A673 (cell line): ENCODE measurements around the gene TLR5. TPM values are rescaled to one million over a fixed set of nuclear protein-coding genes. Genes with fewer than 3 reads are reported as not detected.
"Not testable (repeated sequence)": the region's sequence is repeated elsewhere in the genome, so short reads cannot be mapped to it uniquely, and the experiment has no call there.

Experiments
- BruUV-seq: library from RNA; stranded (reverse); fragments of 400-500 nt; replicated peaks from 2 replicates; lab custom pipeline; 2021; lab: Mats Ljungman, UMichigan
- CTCF ChIA-PET: fragments of 300-600 bp; sonication (Branson Sonifier 250); formaldehyde crosslinking; loops from one replicate; lab custom pipeline; 2022; ENCODE audit warnings: antibody characterized with exemption; lab: Charles Lee
- POLR2A ChIA-PET: fragments of 300-600 bp; sonication (Branson Sonifier 250); formaldehyde crosslinking; loops from one replicate; lab custom pipeline; 2022; ENCODE audit warnings: antibody characterized with exemption; ENCODE audit not compliant: low non-redundant PET; lab: Charles Lee
- DNase-seq: peaks from one replicate; pipeline ENCODE4 v3.0.0-alpha.2; 2015; ENCODE audit warnings: low spot score
- H3K27ac ChIP-seq: fragments of 200-600 bp; sonication (generic); 2 replicates; pipeline ENCODE4 v1.5.1; 2016; ENCODE audit warnings: mixed run types, low read depth, mild to moderate bottlenecking, mixed read lengths, antibody characterized with exemption, low read length; ENCODE audit not compliant: poor library complexity, severe bottlenecking
- H3K27me3 ChIP-seq: fragments of 200-600 bp; sonication (generic); replicated peaks from 2 replicates; pipeline ENCODE4 v1.6.1; 2017; ENCODE audit warnings: mixed run types, low read depth, mild to moderate bottlenecking, mixed read lengths, antibody characterized with exemption, low read length; ENCODE audit not compliant: insufficient read depth, poor library complexity
- H3K36me3 ChIP-seq: fragments of 200-600 bp; sonication (generic); 2 replicates; pipeline ENCODE4 v1.6.1; 2016; ENCODE audit warnings: mixed run types, mild to moderate bottlenecking, mixed read lengths, antibody characterized with exemption, low read length; ENCODE audit not compliant: insufficient read depth, poor library complexity, severe bottlenecking
- H3K4me1 ChIP-seq: fragments of 200-600 bp; sonication (generic); 2 replicates; pipeline ENCODE4 v1.6.1; 2017; ENCODE audit warnings: mixed run types, mild to moderate bottlenecking, mixed read lengths, antibody characterized with exemption, low read length; ENCODE audit not compliant: insufficient read depth, poor library complexity, severe bottlenecking
- H3K4me3 ChIP-seq: fragments of 200-600 bp; sonication (generic); 2 replicates; pipeline ENCODE4 v1.5.1; 2016; ENCODE audit warnings: low read depth, mixed run types, mild to moderate bottlenecking, mixed read lengths, low read length; ENCODE audit not compliant: poor library complexity, severe bottlenecking
- H3K9me3 ChIP-seq: fragments of 200-600 bp; sonication (generic); 2 replicates; pipeline ENCODE4 v1.6.1; 2016; ENCODE audit warnings: mixed run types, low read depth, mild to moderate bottlenecking, mixed read lengths, antibody characterized with exemption, low read length; ENCODE audit not compliant: poor library complexity, severe bottlenecking
- CTCF ChIP-seq: fragments of 300-800, 200-600 bp; sonication (generic); conservative IDR thresholded peaks from 2 replicates; pipeline ENCODE4 v1.5.1; 2017; ENCODE audit warnings: low read depth, mild to moderate bottlenecking, antibody characterized with exemption, low read length, moderate library complexity, mixed read lengths
- EZH2 ChIP-seq: fragments of 200-600 bp; sonication (generic); IDR thresholded peaks from 2 replicates; pipeline ENCODE4 v1.6.1; 2017; ENCODE audit warnings: borderline replicate concordance, low read depth, mild to moderate bottlenecking, mixed read lengths, antibody characterized with exemption, low read length; ENCODE audit not compliant: poor library complexity, severe bottlenecking
- intact Hi-C: fragments of 100-400 bp; cut with micrococcal nuclease; formaldehyde crosslinking; loops from one replicate; pipeline ENCODE4 v1.10.0; 2022; ENCODE audit not compliant: unreplicated experiment
- total RNA-seq: library from RNA; stranded (reverse); gene quantifications from 2 replicates; pipeline ENCODE4 v1.2.3, GENCODE V29; 2021

TLR5 gene
- total RNA-seq, 1 experiment from 2014 or later, result 0.95 TPM

- CTCF ChIA-PET, result no interaction called here
- no peak for DNase-seq
- H3K4me3 ChIP-seq, result no peak overlapping the region
- BruUV-seq, result no TSS peak
- H3K27me3 ChIP-seq, result no peaks in the 10 kb centered on the region
- POLR2A ChIA-PET, result no interaction called here
- H3K27ac ChIP-seq, result no peak overlapping the region
- H3K4me1 ChIP-seq, result peaks cover 7% of the 10 kb centered on the region
- TF ChIP-seq EZH2 (no peak), CTCF (no peak)
- no peaks in the 10 kb centered on the region for H3K36me3 ChIP-seq
- intact Hi-C loops, result no loop called here
- H3K9me3 ChIP-seq, result no peaks in the 10 kb centered on the region
Observed at GRCh38 chr1:223175032-223175431, 32.0 kb upstream of the TLR5 start.

GRCh38 chr1:223169458-223169857 lies 26.4 kb upstream of the TLR5 start:
- POLR2A ChIA-PET, CTCF ChIA-PET, intact Hi-C loops: not testable (repeated sequence)

GRCh38 chr1:223161321-223161720 lies 18.3 kb upstream of the TLR5 start:
- Histone ChIP-seq H3K36me3 (no peaks in the 10 kb centered on the region), H3K27ac (no peak overlapping the region), H3K4me3 (no peak overlapping the region), H3K9me3 (no peaks in the 10 kb centered on the region), H3K4me1 (no peaks in the 10 kb centered on the region), H3K27me3 (no peaks in the 10 kb centered on the region)
- CTCF ChIA-PET, result no interaction called here
- TF ChIP-seq EZH2, result no peak
- no peak for TF ChIP-seq CTCF
- DNase-seq, result no peak
- POLR2A ChIA-PET, result interaction anchor here (0.6 kb wide), 1 partner anchor 107 kb away, joined by 5 read pairs; no protein-coding TSS in a partner anchor
- BruUV-seq, result no TSS peak
- intact Hi-C loops, result no loop called here

More at GRCh38 chr1:223169458-223169857, 26.4 kb upstream of the TLR5 start:
- not testable (repeated sequence) for BruUV-seq, H3K36me3 ChIP-seq, H3K9me3 ChIP-seq, H3K27ac ChIP-seq, H3K4me1 ChIP-seq, H3K4me3 ChIP-seq, H3K27me3 ChIP-seq, DNase-seq

GRCh38 chr1:223156343-223156742 lies 13.3 kb upstream of the TLR5 start:
- no TSS peak for BruUV-seq
- no peak overlapping the region for H3K27ac ChIP-seq
- TF ChIP-seq EZH2 (no peak), CTCF (no peak)
- ChIA-PET POLR2A (no interaction called here), CTCF (no interaction called here)
- DNase-seq, result no peak
- H3K36me3 ChIP-seq, result no peaks in the 10 kb centered on the region
- H3K27me3 ChIP-seq, result no peaks in the 10 kb centered on the region
- no peaks in the 10 kb centered on the region for H3K9me3 ChIP-seq
- H3K4me3 ChIP-seq, result no peak overlapping the region
- intact Hi-C loops, result no loop called here
- H3K4me1 ChIP-seq, result no peaks in the 10 kb centered on the region
